Caco-2 (cell line): ENCODE measurements around the gene ZSCAN30. TPM values are rescaled to one million over a fixed set of nuclear protein-coding genes. Genes with fewer than 3 reads are reported as not detected.

Source experiments
- BruUV-seq: library from RNA; stranded (reverse); fragments of 400-500 nt; replicated peaks from 2 replicates; lab custom pipeline; 2021; lab: Mats Ljungman, UMichigan
- CTCF ChIA-PET: fragments of 300-600 bp; sonication (Branson Sonifier 250); formaldehyde crosslinking; loops from one replicate; lab custom pipeline; 2022; ENCODE audit warnings: antibody characterized with exemption; lab: Charles Lee
- POLR2A ChIA-PET: fragments of 300-600 bp; sonication (Branson Sonifier 250); formaldehyde crosslinking; loops from one replicate; lab custom pipeline; 2022; ENCODE audit warnings: antibody characterized with exemption; lab: Charles Lee
- DNase-seq, 2 experiments: peaks; one replicate each; pipeline versions ENCODE4 v3.0.0 to v3.0.0-alpha.2; 2020 to 2022
- H3K27me3 ChIP-seq: replicated peaks from 2 replicates; pipeline ENCODE4 v1.6.0; 2011; ENCODE audit warnings: low read length; ENCODE audit not compliant: control insufficient read depth, insufficient read depth
- H3K36me3 ChIP-seq: 2 replicates; pipeline ENCODE4 v1.5.1; 2011; ENCODE audit warnings: low read length; ENCODE audit not compliant: control insufficient read depth, insufficient read depth
- H3K4me1 ChIP-seq: fragments of 250-450 bp; sonication (Bioruptor Pico); 2 replicates; pipeline ENCODE4 v1.5.1; 2020; ENCODE audit warnings: mild to moderate bottlenecking
- H3K4me3 ChIP-seq: 2 replicates; pipeline ENCODE4 v1.5.1; 2011; ENCODE audit warnings: low read depth, mild to moderate bottlenecking, control low read depth, low read length
- H3K9me3 ChIP-seq: fragments of 250-450 bp; sonication (Bioruptor Pico); 2 replicates; pipeline ENCODE4 v1.5.1; 2020; ENCODE audit warnings: mild to moderate bottlenecking, moderate library complexity
- H3K27ac Mint-ChIP-seq: one replicate; pipeline ENCODE4 v1.8.0; 2022; ENCODE audit warnings: mixed read lengths; ENCODE audit not compliant: unreplicated experiment
- H3K27me3 Mint-ChIP-seq: one replicate; pipeline ENCODE4 v1.8.0; 2022; ENCODE audit warnings: mixed read lengths; ENCODE audit not compliant: insufficient read depth, unreplicated experiment
- H3K36me3 Mint-ChIP-seq: one replicate; pipeline ENCODE4 v1.8.0; 2022; ENCODE audit warnings: mild to moderate bottlenecking, mixed read lengths; ENCODE audit not compliant: insufficient read depth, unreplicated experiment
- H3K4me1 Mint-ChIP-seq: one replicate; pipeline ENCODE4 v1.8.0; 2022; ENCODE audit warnings: low read depth, mixed read lengths; ENCODE audit not compliant: unreplicated experiment
- H3K4me3 Mint-ChIP-seq: one replicate; pipeline ENCODE4 v1.8.0; 2022; ENCODE audit warnings: mild to moderate bottlenecking, moderate library complexity, mixed read lengths; ENCODE audit not compliant: unreplicated experiment
- H3K9me3 Mint-ChIP-seq: one replicate; pipeline ENCODE4 v1.8.0; 2022; ENCODE audit warnings: mixed read lengths; ENCODE audit not compliant: unreplicated experiment
- CTCF ChIP-seq, 2 experiments: fragments of 200-600 bp in 1 of 2; IDR thresholded peaks; 1 replicate in 1 of 2; 2 replicates in 1 of 2; pipeline versions ENCODE4 v1.5.1 to v1.8.0; 2011 to 2022; ENCODE audit warnings: antibody characterized with exemption in 1 of 2, control low read depth in 1 of 2, inconsistent platforms in 1 of 2, low read depth in 1 of 2, low read length in 1 of 2, mild to moderate bottlenecking in 1 of 2, moderate library complexity in 1 of 2; ENCODE audit not compliant: insufficient read depth in 1 of 2, severe bottlenecking in 1 of 2, unreplicated experiment in 1 of 2
- intact Hi-C: fragments of 100-400 bp; cut with micrococcal nuclease; formaldehyde crosslinking; loops from one replicate; pipeline ENCODE4 v1.10.0; 2022; ENCODE audit not compliant: unreplicated experiment
- total RNA-seq: library from RNA; stranded (reverse); gene quantifications from 2 replicates; pipeline ENCODE4 v1.2.3, GENCODE V29; 2022

The ZSCAN30 gene
- total RNA-seq, 1 experiment from 2014 or later: 14.1 TPM

GRCh38 chr18:35322486-35323458 is 32.7 kb upstream of the ZSCAN30 start:
- intact Hi-C loops: no loop called here
- no peak overlapping the region for H3K27ac Mint-ChIP-seq
- H3K4me1 ChIP-seq: no peaks in the 10 kb centered on the region
- H3K4me3 Mint-ChIP-seq: no peak overlapping the region
- BruUV-seq: no TSS peak
- ChIA-PET CTCF (no interaction called here), POLR2A (no interaction called here)
- H3K36me3 ChIP-seq: no peaks in the 10 kb centered on the region
- no peak for TF ChIP-seq CTCF (IDR thresholded peaks at IDR 0.05; ENCODE audit: insufficient read depth in 1 of 2, low read depth in 1 of 2, low read length in 1 of 2, severe bottlenecking in 1 of 2, unreplicated experiment in 1 of 2)
- no peaks in the 10 kb centered on the region for H3K36me3 Mint-ChIP-seq
- H3K9me3 Mint-ChIP-seq: no peaks in the 10 kb centered on the region
- H3K4me3 ChIP-seq: no peak overlapping the region
- no peaks in the 10 kb centered on the region for H3K9me3 ChIP-seq
- no peak for DNase-seq
- H3K4me1 Mint-ChIP-seq: no peaks in the 10 kb centered on the region
- no peaks in the 10 kb centered on the region for H3K27me3 Mint-ChIP-seq
- H3K27me3 ChIP-seq: no peaks in the 10 kb centered on the region

- Mint-ChIP-seq H3K4me1 (no peaks in the 10 kb centered on the region), H3K27ac (no peak overlapping the region), H3K27me3 (no peaks in the 10 kb centered on the region), H3K36me3 (peaks cover 8% of the 10 kb centered on the region), H3K4me3 (no peak overlapping the region), H3K9me3 (peaks cover 8% of the 10 kb centered on the region)
- ChIA-PET CTCF (no interaction called here), POLR2A (no interaction called here)
- no TSS peak for BruUV-seq
- Histone ChIP-seq H3K9me3 (no peaks in the 10 kb centered on the region), H3K4me3 (no peak overlapping the region), H3K4me1 (no peaks in the 10 kb centered on the region), H3K27me3 (no peaks in the 10 kb centered on the region), H3K36me3 (no peaks in the 10 kb centered on the region)
- intact Hi-C loops: no loop called here
- no peak for DNase-seq
- no peak for TF ChIP-seq CTCF (IDR thresholded peaks at IDR 0.05; ENCODE audit: insufficient read depth in 1 of 2, low read depth in 1 of 2, low read length in 1 of 2, severe bottlenecking in 1 of 2, unreplicated experiment in 1 of 2)
Measured at GRCh38 chr18:35311496-35311895, 21.5 kb upstream of the ZSCAN30 start.

- H3K9me3 Mint-ChIP-seq: peaks cover 18% of the 10 kb centered on the region
- ChIA-PET POLR2A (no interaction called here), CTCF (no interaction called here)
- DNase-seq: no peak
- no peak overlapping the region for H3K4me3 Mint-ChIP-seq
- no peaks in the 10 kb centered on the region for H3K4me1 ChIP-seq
- H3K27me3 ChIP-seq: no peaks in the 10 kb centered on the region
- no peaks in the 10 kb centered on the region for H3K4me1 Mint-ChIP-seq
- peaks cover 1% of the 10 kb centered on the region; the same call in 1 of the 2 replicates for H3K36me3 ChIP-seq
- no peak for TF ChIP-seq CTCF (IDR thresholded peaks at IDR 0.05; ENCODE audit: insufficient read depth in 1 of 2, low read depth in 1 of 2, low read length in 1 of 2, severe bottlenecking in 1 of 2, unreplicated experiment in 1 of 2)
- no TSS peak for BruUV-seq
- H3K27ac Mint-ChIP-seq: no peak overlapping the region
- H3K36me3 Mint-ChIP-seq: peaks cover 23% of the 10 kb centered on the region
- H3K9me3 ChIP-seq: no peaks in the 10 kb centered on the region; the same call in 1 of the 2 replicates
- H3K27me3 Mint-ChIP-seq: no peaks in the 10 kb centered on the region
- intact Hi-C loops: no loop called here
- no peak overlapping the region for H3K4me3 ChIP-seq
Measured at GRCh38 chr18:35306588-35307250, 16.7 kb upstream of the ZSCAN30 start.
